Liver (tissue), 9 donors: ENCODE data around the gene UNC5B. TPM values are rescaled to one million over a fixed set of nuclear protein-coding genes. Genes with fewer than 3 reads are reported as not detected.

Experiments
- DNase-seq: peaks from one replicate; pipeline ENCODE4 v3.0.0-alpha.2; 2017; ENCODE audit warnings: low spot score
- H3K27ac ChIP-seq, 2 donors: one replicate each; pipeline ENCODE4 v1.7.0; 2013; ENCODE audit warnings: inconsistent platforms in 2 of 2, low read length in 2 of 2, control low read depth in 1 of 2, low read depth in 1 of 2, mild to moderate bottlenecking in 1 of 2
- H3K27me3 ChIP-seq, 4 donors: one replicate each; pipeline versions ENCODE4 v1.6.1 to v1.7.0; 2013; ENCODE audit warnings: low read length in 3 of 4, inconsistent platforms in 1 of 4, mild to moderate bottlenecking in 1 of 4, moderate library complexity in 1 of 4; ENCODE audit not compliant: control insufficient read depth in 4 of 4, insufficient read depth in 4 of 4
- H3K36me3 ChIP-seq, 4 donors: one replicate each; pipeline versions ENCODE4 v1.6.1 to v1.7.0; 2013; ENCODE audit warnings: low read length in 3 of 4, mild to moderate bottlenecking in 3 of 4, low read depth in 1 of 4, moderate library complexity in 1 of 4; ENCODE audit not compliant: control insufficient read depth in 4 of 4, insufficient read depth in 3 of 4
- H3K4me1 ChIP-seq, 4 donors: one replicate each; pipeline versions ENCODE4 v1.6.1 to v1.7.0; 2013; ENCODE audit warnings: low read length in 3 of 4, mild to moderate bottlenecking in 3 of 4, moderate library complexity in 1 of 4; ENCODE audit not compliant: control insufficient read depth in 4 of 4, insufficient read depth in 4 of 4
- H3K4me3 ChIP-seq, 3 donors: one replicate each; pipeline versions ENCODE4 v1.6.1 to v1.7.0; 2013; ENCODE audit warnings: low read length in 3 of 3, control low read depth in 1 of 3, low read depth in 1 of 3, mild to moderate bottlenecking in 1 of 3
- H3K9ac ChIP-seq, 2 donors: one replicate each; pipeline ENCODE4 v1.7.0; 2013; ENCODE audit warnings: low read length in 2 of 2, mild to moderate bottlenecking in 2 of 2, moderate library complexity in 2 of 2, control low read depth in 1 of 2, low read depth in 1 of 2
- H3K9me3 ChIP-seq, 4 donors: one replicate each; pipeline versions ENCODE4 v1.6.1 to v1.7.0; 2013; ENCODE audit warnings: low read length in 3 of 4; ENCODE audit not compliant: control insufficient read depth in 4 of 4
- CTCF ChIP-seq: fragments of 150-350 bp; IDR thresholded peaks from 2 replicates; pipeline ENCODE4 v1.5.1; 2017; ENCODE audit warnings: improper control_type of control experiment, low read depth, low read length; ENCODE audit not compliant: missing input control
- EGR1 ChIP-seq, 2 donors: IDR thresholded peaks; 2 replicates each; pipeline ENCODE4 v1.6.1; 2016 to 2018; ENCODE audit warnings: antibody characterized with exemption in 2 of 2, low read depth in 2 of 2
- FOXA1 ChIP-seq: IDR thresholded peaks from 2 replicates; pipeline ENCODE4 v1.6.1; 2016; ENCODE audit warnings: antibody characterized with exemption
- FOXA2 ChIP-seq: IDR thresholded peaks from 2 replicates; pipeline ENCODE4 v1.6.1; 2016; ENCODE audit warnings: antibody characterized with exemption
- GABPA ChIP-seq, 2 donors: IDR thresholded peaks in 1 of 2; conservative IDR thresholded peaks in 1 of 2; 2 replicates each; pipeline ENCODE4 v1.6.1; 2016; ENCODE audit warnings: antibody characterized with exemption in 2 of 2, mild to moderate bottlenecking in 1 of 2, moderate library complexity in 1 of 2
- HNF4A ChIP-seq, 2 donors: conservative IDR thresholded peaks; 2 replicates each; pipeline ENCODE4 v1.6.1; 2016; ENCODE audit warnings: antibody characterized with exemption in 2 of 2, mild to moderate bottlenecking in 2 of 2
- HNF4G ChIP-seq: IDR thresholded peaks from 2 replicates; pipeline ENCODE4 v1.6.1; 2016; ENCODE audit warnings: antibody characterized with exemption
- JUND ChIP-seq, 2 donors: IDR thresholded peaks; 2 replicates each; pipeline ENCODE4 v1.6.1; 2016; ENCODE audit warnings: antibody characterized with exemption in 2 of 2
- MAX ChIP-seq: IDR thresholded peaks from 2 replicates; pipeline ENCODE4 v1.6.1; 2016; ENCODE audit warnings: antibody characterized with exemption
- NR2F2 ChIP-seq: IDR thresholded peaks from 2 replicates; pipeline ENCODE4 v1.6.1; 2016; ENCODE audit warnings: antibody characterized with exemption
- RAD21 ChIP-seq, 2 donors: IDR thresholded peaks; 2 replicates each; pipeline ENCODE4 v1.6.1; 2016; ENCODE audit warnings: antibody characterized with exemption in 2 of 2, mild to moderate bottlenecking in 2 of 2
- REST ChIP-seq: IDR thresholded peaks from 2 replicates; pipeline ENCODE4 v1.6.1; 2016; ENCODE audit warnings: antibody characterized with exemption, mild to moderate bottlenecking
- RXRA ChIP-seq, 2 donors: IDR thresholded peaks; 2 replicates each; pipeline ENCODE4 v1.6.1; 2017 to 2018; ENCODE audit warnings: antibody characterized with exemption in 2 of 2, mild to moderate bottlenecking in 1 of 2
- SP1 ChIP-seq: IDR thresholded peaks from 2 replicates; pipeline ENCODE4 v1.6.1; 2018; ENCODE audit warnings: antibody characterized with exemption, mild to moderate bottlenecking
- TAF1 ChIP-seq: conservative IDR thresholded peaks from 2 replicates; pipeline ENCODE4 v1.6.1; 2016; ENCODE audit warnings: antibody characterized with exemption, mild to moderate bottlenecking
- YY1 ChIP-seq: IDR thresholded peaks from 2 replicates; pipeline ENCODE4 v1.6.1; 2016; ENCODE audit warnings: antibody characterized with exemption, mild to moderate bottlenecking
- WGBS: extraction: QIAGEN DNeasy Blood & Tissue Kit; methylation state at CpG from one replicate; pipeline ENCODE4 v1.1.7; 2013; 5-methylcytosine and 5-hydroxymethylcytosine counted together
- polyA plus RNA-seq, 2 donors: library from polyadenylated mRNA; stranded (reverse) in 1 of 2; unstranded in 1 of 2; fragments of 200-250 nt in 1 of 2; fragments of >200 nt in 1 of 2; fragmentation: Nextera tagmentation in 1 of 2; extraction: Ambion mirVana in 1 of 2; gene quantifications; one replicate each; pipeline versions ENCODE4 v1.2.1 to v1.2.3, GENCODE V29; 2013 to 2015
- total RNA-seq, 2 donors: library from RNA; depleted of rRNA; stranded (reverse); fragments of >200 nt; gene quantifications; one replicate each; pipeline ENCODE4 v1.2.3, GENCODE V29; 2014
- TF ChIP-seq, protein P1 (sequence below): IDR thresholded peaks from 2 replicates; pipeline ENCODE4 v1.6.1; 2016; ENCODE audit warnings: antibody characterized with exemption
- TF ChIP-seq, protein P2 (sequence below): IDR thresholded peaks from 2 replicates; pipeline ENCODE4 v1.6.1; 2016; ENCODE audit warnings: antibody characterized with exemption
- donor health status: healthy.
- donor health status: healthy.
- donor health status: healthy.
- donor health status: healthy.
- donor health status: healthy.

UNC5B gene
- total and polyA plus RNA-seq, 4 donors: 0.56 to 1.8 (median 1.3) TPM

GRCh38 chr10:71234970-71235685 is 22.8 kb downstream of the UNC5B start:
- peak overlapping the region; percentile 40 to 77 for H3K27ac ChIP-seq
- no peak for DNase-seq

More at GRCh38 chr10:71234970-71235685, 22.8 kb downstream of the UNC5B start:
- no peaks in the 10 kb centered on the region for H3K27me3 ChIP-seq
- H3K9me3 ChIP-seq: no peaks in the 10 kb centered on the region
- no peak overlapping the region for H3K4me3 ChIP-seq
- WGBS: 49% methylated on average over 16 of the region's 16 CpGs
- H3K36me3 ChIP-seq: no peaks in the 10 kb centered on the region
- TF ChIP-seq, protein P1, sequence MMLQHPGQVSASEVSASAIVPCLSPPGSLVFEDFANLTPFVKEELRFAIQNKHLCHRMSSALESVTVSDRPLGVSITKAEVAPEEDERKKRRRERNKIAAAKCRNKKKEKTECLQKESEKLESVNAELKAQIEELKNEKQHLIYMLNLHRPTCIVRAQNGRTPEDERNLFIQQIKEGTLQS: no peak
- TF ChIP-seq TAF1 (no peak), FOXA2 (no peak), SP1 (no peak), RXRA (IDR thresholded peaks at IDR 0.05) (no peak), HNF4G (no peak), NR2F2 (no peak), GABPA (IDR thresholded peaks at IDR 0.05 in 1 of 2, conservative IDR thresholded peaks at IDR 0.05 in 1 of 2) (no peak), MAX (no peak), YY1 (no peak), RAD21 (IDR thresholded peaks at IDR 0.05) (no peak), EGR1 (IDR thresholded peaks at IDR 0.05; ENCODE audit: low read depth in 2 of 2) (no peak), CTCF (no peak), FOXA1 (no peak), HNF4A (conservative IDR thresholded peaks at IDR 0.05) (no peak), JUND (IDR thresholded peaks at IDR 0.05) (no peak), REST (no peak)
- TF ChIP-seq, protein P2, sequence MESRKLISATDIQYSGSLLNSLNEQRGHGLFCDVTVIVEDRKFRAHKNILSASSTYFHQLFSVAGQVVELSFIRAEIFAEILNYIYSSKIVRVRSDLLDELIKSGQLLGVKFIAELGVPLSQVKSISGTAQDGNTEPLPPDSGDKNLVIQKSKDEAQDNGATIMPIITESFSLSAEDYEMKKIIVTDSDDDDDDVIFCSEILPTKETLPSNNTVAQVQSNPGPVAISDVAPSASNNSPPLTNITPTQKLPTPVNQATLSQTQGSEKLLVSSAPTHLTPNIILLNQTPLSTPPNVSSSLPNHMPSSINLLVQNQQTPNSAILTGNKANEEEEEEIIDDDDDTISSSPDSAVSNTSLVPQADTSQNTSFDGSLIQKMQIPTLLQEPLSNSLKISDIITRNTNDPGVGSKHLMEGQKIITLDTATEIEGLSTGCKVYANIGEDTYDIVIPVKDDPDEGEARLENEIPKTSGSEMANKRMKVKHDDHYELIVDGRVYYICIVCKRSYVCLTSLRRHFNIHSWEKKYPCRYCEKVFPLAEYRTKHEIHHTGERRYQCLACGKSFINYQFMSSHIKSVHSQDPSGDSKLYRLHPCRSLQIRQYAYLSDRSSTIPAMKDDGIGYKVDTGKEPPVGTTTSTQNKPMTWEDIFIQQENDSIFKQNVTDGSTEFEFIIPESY: no peak
- H3K4me1 ChIP-seq: peaks cover 0 to 15% (median 1%) of the 10 kb centered on the region in 4 donors
- no peak overlapping the region for H3K9ac ChIP-seq
